ENCODE measurements around the gene ABCA1. TPM values are rescaled to one million over a fixed set of nuclear protein-coding genes. Genes with fewer than 3 reads are reported as not detected.

The ABCA1 gene
- total and polyA plus RNA-seq, 10 of the 15 experiments (the other 5 are each of a cell fraction or from before 2014, with no cell fraction given): 0.01 to 0.56 (median 0.16) TPM

- FAIRE-seq: no peak
- Histone ChIP-seq H3K27ac (ENCODE audit: control insufficient read depth, insufficient read depth) (no peak overlapping the region), H3K9me3 (replicated peaks; ENCODE audit: control insufficient read depth, insufficient read depth, low read length) (no peaks in the 10 kb centered on the region), H3K79me2 (ENCODE audit: control insufficient read depth, insufficient read depth, low read length) (no peaks in the 10 kb centered on the region), H3K27me3 (replicated peaks in 1 of 2; ENCODE audit: control insufficient read depth in 2 of 2, insufficient read depth in 2 of 2, low read length in 1 of 2) (no peaks in the 10 kb centered on the region), H2AFZ (ENCODE audit: control insufficient read depth, low read depth, low read length) (no peak overlapping the region), H3K36me3 (ENCODE audit: control insufficient read depth in 2 of 2, insufficient read depth in 2 of 2, low read length in 1 of 2) (no peaks in the 10 kb centered on the region), H3K4me2 (ENCODE audit: control insufficient read depth, insufficient read depth) (no peak overlapping the region), H3K4me3 (no peak overlapping the region), H3K9ac (ENCODE audit: control insufficient read depth, insufficient read depth, low read length) (no peak overlapping the region), H4K20me1 (ENCODE audit: control insufficient read depth, insufficient read depth) (no peaks in the 10 kb centered on the region), H3K4me1 (ENCODE audit: control insufficient read depth, insufficient read depth, low read length) (no peaks in the 10 kb centered on the region)
- POLR2A ChIA-PET: no interaction called here
- TF ChIP-seq ZNF622 (IDR thresholded peaks at IDR 0.05) (no peak), RFX5 (IDR thresholded peaks at IDR 0.05; ENCODE audit: low read depth, low read length) (no peak), CREB1 (IDR thresholded peaks at IDR 0.05; ENCODE audit: low read depth) (no peak), SUZ12 (IDR thresholded peaks at IDR 0.05; ENCODE audit: unreplicated experiment) (no peak), ZNF24 (IDR thresholded peaks at IDR 0.05) (no peak), CEBPB (IDR thresholded peaks at IDR 0.05; ENCODE audit: borderline replicate concordance in 1 of 2, low read depth in 2 of 2, low read length in 2 of 2) (no peak), ZNF274 (IDR thresholded peaks at IDR 0.05; ENCODE audit: insufficient read depth, insufficient read length) (no peak), CHD2 (IDR thresholded peaks at IDR 0.05; ENCODE audit: borderline replicate concordance, low read depth, low read length) (no peak), DPF2 (IDR thresholded peaks at IDR 0.05) (no peak), CREM (IDR thresholded peaks at IDR 0.05; ENCODE audit: low read depth) (no peak), SRF (IDR thresholded peaks at IDR 0.05; ENCODE audit: low read depth in 2 of 2, low read length in 2 of 2) (no peak), HDAC6 (IDR thresholded peaks at IDR 0.05; ENCODE audit: unreplicated experiment) (no peak), NRF1 (conservative IDR thresholded peaks at IDR 0.05; ENCODE audit: low read depth, low read length) (no peak), ZZZ3 (IDR thresholded peaks at IDR 0.05; ENCODE audit: control insufficient read depth, insufficient read length, low read depth) (no peak), ZNF592 (IDR thresholded peaks at IDR 0.05) (no peak)
- in situ Hi-C loops (cut with MboI): loop anchor here (5.0 kb wide), 1 partner anchor 296 kb away; no protein-coding TSS in a partner anchor
- no TSS peak for BruUV-seq (replicated peaks)
- RAD21 ChIA-PET (ENCODE audit: unreplicated experiment): interaction anchor here (0.7 to 3.6 kb wide), 4 partner anchors 298 to 556 kb away, joined by 3 to 17 read pairs (median 4); no protein-coding TSS in a partner anchor
- WGBS (ENCODE audit: insufficient coverage, insufficient replicate concordance, low lambda C conversion rate, missing lambda C conversion rate): 6% methylated on average over 2 of the region's 2 CpGs
- CTCF ChIA-PET: interaction anchor here (0.5 to 4.7 kb wide), 9 partner anchors 10 to 555 kb away, joined by 3 to 66 read pairs (median 4); no protein-coding TSS in a partner anchor
- SMC1A ChIA-PET (ENCODE audit: uncharacterized antibody, unreplicated experiment): interaction anchor here (0.5 to 1.4 kb wide), 8 partner anchors 42 to 554 kb away, joined by 3 to 4 read pairs (median 3); no protein-coding TSS in a partner anchor
- intact Hi-C loops (cut with micrococcal nuclease; ENCODE audit: unreplicated experiment): no loop called here
- ATAC-seq: no peak
- DNase-seq (ENCODE audit: low read depth, low spot score): no peak
These were observed 66.6 kb downstream of the ABCA1 start for GRCh38 chr9:104861397-104861796.
